Activated CD4-positive, alpha-beta T cell treated with anti-CD3 and anti-CD28 coated beads for 48 hours (primary cell): Measurements from ENCODE around the gene MRPL39.
A peak's percentile ranks its signal among the peaks of the same experiment; 100 is the strongest.

Experiments
- DNase-seq: peaks from one replicate; pipeline ENCODE4 v3.0.0-alpha.2; 2020

The MRPL39 gene

GRCh38 chr21:25608044-25608737 is 910 bp upstream of the MRPL39 start:
- peak; percentile 84 for DNase-seq

GRCh38 chr21:25589887-25590286 is 17.4 kb downstream of the MRPL39 start:
- no peak for DNase-seq

GRCh38 chr21:25586791-25587190 is 20.5 kb downstream of the MRPL39 start:
- DNase-seq = no peak

- no peak for DNase-seq
Measured at GRCh38 chr21:25586326-25586725, 21.0 kb downstream of the MRPL39 start.

GRCh38 chr21:25584833-25585676 is 22.2 kb downstream of the MRPL39 start:
- DNase-seq = no peak

- peak; percentile 35 for DNase-seq
Measured at GRCh38 chr21:25583370-25584130, 23.7 kb downstream of the MRPL39 start.

- peak; percentile 30 for DNase-seq
Measured at GRCh38 chr21:25582888-25583287, 24.4 kb downstream of the MRPL39 start.

- DNase-seq = no peak
Measured at GRCh38 chr21:25582164-25582790, 25.0 kb downstream of the MRPL39 start.

- DNase-seq = no peak
Measured at GRCh38 chr21:25581582-25581981, 25.7 kb downstream of the MRPL39 start.

- DNase-seq = no peak
Measured at GRCh38 chr21:25580912-25581260, 26.4 kb downstream of the MRPL39 start.

GRCh38 chr21:25579226-25580013 is 27.9 kb downstream of the MRPL39 start:
- DNase-seq = no peak

GRCh38 chr21:25578056-25578961 is 29.0 kb downstream of the MRPL39 start:
- DNase-seq = peak; percentile 82

- DNase-seq = no peak
Measured at GRCh38 chr21:25577424-25578055, 29.7 kb downstream of the MRPL39 start.

GRCh38 chr21:25573409-25574206 is 33.7 kb downstream of the MRPL39 start:
- DNase-seq = peak; percentile 82

- no peak for DNase-seq
Measured at GRCh38 chr21:25572861-25573310, 34.4 kb downstream of the MRPL39 start.

- no peak for DNase-seq
Measured at GRCh38 chr21:25571726-25572121, 35.6 kb downstream of the MRPL39 start.

- DNase-seq = no peak
Measured at GRCh38 chr21:25569711-25570110, 37.6 kb downstream of the MRPL39 start.

GRCh38 chr21:25569084-25569483 is 38.2 kb downstream of the MRPL39 start:
- DNase-seq = no peak

GRCh38 chr21:25568246-25568645 is 39.0 kb downstream of the MRPL39 start:
- peak; percentile 46 for DNase-seq

GRCh38 chr21:25567472-25567871 is 39.8 kb downstream of the MRPL39 start:
- DNase-seq = no peak
